ENCODE data around the gene ZBTB7B. TPM values are rescaled to one million over a fixed set of nuclear protein-coding genes. Genes with fewer than 3 reads are reported as not detected.

The ZBTB7B gene
- total RNA-seq, 4 donors from 2014 or later: 101 to 220 (median 113) TPM

DNA sequence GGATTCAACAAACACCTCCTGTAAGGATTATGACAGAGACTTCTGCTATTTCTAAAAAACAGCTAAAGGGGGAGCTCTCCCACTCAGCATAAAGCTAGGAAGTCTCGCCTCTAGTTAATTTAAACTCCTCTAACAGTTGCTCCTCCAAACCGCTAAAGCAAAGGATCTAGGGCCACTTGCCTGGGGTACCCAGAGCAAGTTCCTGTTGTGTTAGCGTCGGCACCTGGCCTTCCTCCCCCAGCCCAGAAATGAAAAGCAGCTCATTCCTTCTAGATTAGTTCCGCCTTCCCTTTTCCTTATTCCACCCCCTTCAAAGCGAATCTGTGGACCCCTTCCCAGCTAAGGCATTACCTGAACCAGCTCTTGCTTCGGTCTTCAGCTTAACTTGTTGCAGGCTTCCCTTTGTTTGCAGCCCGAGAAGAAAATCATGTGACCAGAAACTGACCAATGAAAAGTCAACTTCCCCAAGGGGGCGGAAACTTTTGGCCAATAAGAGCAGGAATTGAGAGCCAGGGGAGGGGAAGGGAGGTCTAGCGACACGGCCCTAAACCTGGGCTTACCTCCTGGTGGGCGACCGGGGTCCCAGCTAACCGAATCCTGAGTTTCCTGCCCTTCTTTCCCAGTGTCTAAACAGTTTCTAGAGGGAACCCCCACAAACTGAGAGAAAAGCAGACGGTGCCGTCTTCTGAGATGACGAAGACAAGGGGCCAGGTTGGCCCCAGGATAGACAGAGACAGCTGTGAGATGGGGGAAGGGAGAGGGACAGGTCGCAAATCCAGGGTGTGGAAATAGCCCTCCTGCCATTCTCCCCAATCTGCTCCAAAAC is 46.7 kb upstream of the ZBTB7B start, which contains the start of gene PBXIP1:
PBXIP1 (minus strand) TSS at position 382 of the 826 bp plus-strand sequence. CDS start 2,378 bp downstream, outside the sequence.
- Histone ChIP-seq H3K27me3 (no peaks in the 10 kb centered on the region), H3K36me3 (peaks cover 8 to 37% (median 12%) of the 10 kb centered on the region in 3 donors), H3K4me3 (peak within 1 kb of the TSS; percentile 43 to 71 (median 55)), H3K9me3 (no peaks in the 10 kb centered on the region), H3K27ac (peak within 1 kb of the TSS; percentile 79 to 89 (median 85)), H3K4me1 (peaks cover 28 to 94% (median 64%) of the 10 kb centered on the region in 3 donors)
- TF ChIP-seq POLR2A (IDR thresholded peaks at IDR 0.05): peak in 1 of 4 donors; percentile 64
- TF ChIP-seq, protein P1, sequence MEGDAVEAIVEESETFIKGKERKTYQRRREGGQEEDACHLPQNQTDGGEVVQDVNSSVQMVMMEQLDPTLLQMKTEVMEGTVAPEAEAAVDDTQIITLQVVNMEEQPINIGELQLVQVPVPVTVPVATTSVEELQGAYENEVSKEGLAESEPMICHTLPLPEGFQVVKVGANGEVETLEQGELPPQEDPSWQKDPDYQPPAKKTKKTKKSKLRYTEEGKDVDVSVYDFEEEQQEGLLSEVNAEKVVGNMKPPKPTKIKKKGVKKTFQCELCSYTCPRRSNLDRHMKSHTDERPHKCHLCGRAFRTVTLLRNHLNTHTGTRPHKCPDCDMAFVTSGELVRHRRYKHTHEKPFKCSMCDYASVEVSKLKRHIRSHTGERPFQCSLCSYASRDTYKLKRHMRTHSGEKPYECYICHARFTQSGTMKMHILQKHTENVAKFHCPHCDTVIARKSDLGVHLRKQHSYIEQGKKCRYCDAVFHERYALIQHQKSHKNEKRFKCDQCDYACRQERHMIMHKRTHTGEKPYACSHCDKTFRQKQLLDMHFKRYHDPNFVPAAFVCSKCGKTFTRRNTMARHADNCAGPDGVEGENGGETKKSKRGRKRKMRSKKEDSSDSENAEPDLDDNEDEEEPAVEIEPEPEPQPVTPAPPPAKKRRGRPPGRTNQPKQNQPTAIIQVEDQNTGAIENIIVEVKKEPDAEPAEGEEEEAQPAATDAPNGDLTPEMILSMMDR (IDR thresholded peaks at IDR 0.05): peak in 2 of 6 experiments; percentile 2 to 12
- DNase-seq: peak; percentile 30
- intact Hi-C loops (cut with DNase I): loop anchor here (10.0 kb wide), 1 partner anchor 391 kb away; the partner anchor contains the start of gene CHRNB2
- WGBS, 2 donors: 0% methylated on average over 16 to 17 of the region's 18 CpGs

GRCh38 chr1:154956544-154956941 is 46.1 kb upstream of the ZBTB7B start:
- Histone ChIP-seq H3K36me3 (peaks cover 8 to 31% (median 10%) of the 10 kb centered on the region in 3 donors), H3K4me3 (peak overlapping the region; percentile 43 to 71 (median 55)), H3K9me3 (no peaks in the 10 kb centered on the region), H3K27ac (peak overlapping the region; percentile 79 to 89 (median 85)), H3K27me3 (no peaks in the 10 kb centered on the region), H3K4me1 (peaks cover 28 to 90% (median 63%) of the 10 kb centered on the region in 3 donors)
- TF ChIP-seq, protein P1 (IDR thresholded peaks at IDR 0.05): no peak
- TF ChIP-seq POLR2A (IDR thresholded peaks at IDR 0.05): no peak
- intact Hi-C loops (cut with DNase I): loop anchor here (10.0 kb wide), 1 partner anchor 392 kb away; the partner anchor contains the start of gene CHRNB2
- WGBS, 2 donors: 7 to 9% methylated on average over 4 to 6 of the region's 6 CpGs
- no peak for DNase-seq

DNA sequence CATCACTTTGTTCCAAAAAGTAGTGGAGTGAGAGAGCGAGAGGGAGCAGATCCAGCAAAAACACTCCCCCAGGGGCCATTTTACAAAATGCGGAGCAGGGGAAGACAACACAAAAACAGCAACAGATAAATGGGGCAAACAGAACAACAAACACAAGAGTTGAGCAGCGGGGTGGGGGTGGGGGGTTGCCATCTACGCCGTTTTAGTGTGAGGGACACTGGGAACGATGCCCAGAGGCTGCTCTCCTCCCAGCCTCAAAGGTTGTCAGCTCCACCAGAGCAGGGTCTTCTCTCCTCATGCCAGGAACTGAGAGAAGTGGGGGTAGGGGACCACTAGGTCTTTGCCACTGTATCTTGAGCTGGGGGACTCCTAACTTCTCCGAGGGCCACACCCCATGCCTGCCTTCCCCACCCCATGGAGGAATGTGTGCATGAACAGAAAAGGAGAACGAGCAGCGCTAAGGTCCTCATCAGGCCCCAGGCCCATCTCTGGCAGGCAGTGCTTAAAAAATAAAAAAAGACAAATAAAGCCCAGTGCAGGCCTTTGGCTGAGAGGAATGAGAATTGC is 45.4 kb upstream of the ZBTB7B start:
- no peak for TF ChIP-seq POLR2A (IDR thresholded peaks at IDR 0.05)
- TF ChIP-seq, protein P1 (IDR thresholded peaks at IDR 0.05): no peak
- 32 to 65% methylated on average over 9 of the region's 9 CpGs for WGBS, 2 donors
- intact Hi-C loops (cut with DNase I): loop anchor here (10.0 kb wide), 1 partner anchor 392 kb away; the partner anchor contains the start of gene CHRNB2
- H3K27me3 ChIP-seq: no peaks in the 10 kb centered on the region
- H3K4me3 ChIP-seq: no peak overlapping the region
- no peaks in the 10 kb centered on the region for H3K9me3 ChIP-seq
- peak overlapping the region; percentile 79 to 89 (median 85) for H3K27ac ChIP-seq
- DNase-seq: no peak
- peaks cover 28 to 87% (median 57%) of the 10 kb centered on the region in 3 donors for H3K4me1 ChIP-seq
- peaks cover 8 to 27% (median 10%) of the 10 kb centered on the region in 3 donors for H3K36me3 ChIP-seq

DNA sequence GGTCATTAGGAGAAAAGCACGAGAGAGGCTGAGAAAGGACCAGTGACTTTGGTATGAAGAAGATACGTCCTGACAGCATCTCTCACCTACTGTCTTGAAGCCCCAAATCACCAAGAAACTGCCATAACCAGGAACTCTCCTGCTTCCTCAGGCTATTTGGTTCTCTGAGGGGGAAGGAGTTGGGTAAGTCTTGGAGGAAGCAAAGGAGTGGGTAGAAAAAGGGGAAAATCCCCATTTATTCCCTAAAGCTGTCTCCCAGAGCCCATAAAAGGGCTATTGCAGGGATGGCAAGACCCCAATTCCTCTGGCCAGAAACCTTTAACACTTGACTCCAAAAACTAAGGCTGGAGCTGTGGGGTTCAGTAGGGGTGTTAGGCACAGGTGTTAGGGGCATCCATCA is 44.6 kb upstream of the ZBTB7B start:
- peaks cover 36 to 87% (median 57%) of the 10 kb centered on the region in 3 donors for H3K4me1 ChIP-seq
- no peaks in the 10 kb centered on the region for H3K9me3 ChIP-seq
- TF ChIP-seq POLR2A (IDR thresholded peaks at IDR 0.05): no peak
- TF ChIP-seq, protein P1 (IDR thresholded peaks at IDR 0.05): no peak
- no peaks in the 10 kb centered on the region for H3K27me3 ChIP-seq
- H3K27ac ChIP-seq: peak overlapping the region in 2 of 4 donors; percentile 4 to 89
- no peak for DNase-seq
- intact Hi-C loops (cut with DNase I): loop anchor here (10.0 kb wide), 1 partner anchor 393 kb away; the partner anchor contains the start of gene CHRNB2
- no peak overlapping the region for H3K4me3 ChIP-seq
- 50 to 80% methylated on average over 2 of the region's 2 CpGs for WGBS, 2 donors
- H3K36me3 ChIP-seq: peaks cover 8 to 32% (median 14%) of the 10 kb centered on the region in 3 donors

Measured in esophagus squamous epithelium (tissue), 5 donors.